Ovary (tissue), 3 donors: ENCODE results near the gene HILPDA.
"Not testable (repeated sequence)": the region's sequence is repeated elsewhere in the genome, so short reads cannot be mapped to it uniquely, and the experiment has no call there.

Experiments used
- CTCF ChIP-seq, 3 donors: fragments of 450-650 bp in 2 of 3; fragments of 200-600 bp in 1 of 3; IDR thresholded peaks; one replicate each; pipeline versions ENCODE4 v1.5.1 to v1.8.0; 2016 to 2022; ENCODE audit warnings: antibody characterized with exemption in 3 of 3, mild to moderate bottlenecking in 1 of 3
- EP300 ChIP-seq: sonication (generic); formaldehyde crosslinking; IDR thresholded peaks from one replicate; pipeline ENCODE4 v1.6.1; 2017; ENCODE audit warnings: antibody characterized with exemption
- POLR2A ChIP-seq: fragments of 450-650 bp; IDR thresholded peaks from one replicate; pipeline ENCODE4 v1.6.1; 2017; ENCODE audit warnings: antibody characterized with exemption, mild to moderate bottlenecking, moderate library complexity
- donor health status: DM: no; HTN: no; CAD: no.

DNA sequence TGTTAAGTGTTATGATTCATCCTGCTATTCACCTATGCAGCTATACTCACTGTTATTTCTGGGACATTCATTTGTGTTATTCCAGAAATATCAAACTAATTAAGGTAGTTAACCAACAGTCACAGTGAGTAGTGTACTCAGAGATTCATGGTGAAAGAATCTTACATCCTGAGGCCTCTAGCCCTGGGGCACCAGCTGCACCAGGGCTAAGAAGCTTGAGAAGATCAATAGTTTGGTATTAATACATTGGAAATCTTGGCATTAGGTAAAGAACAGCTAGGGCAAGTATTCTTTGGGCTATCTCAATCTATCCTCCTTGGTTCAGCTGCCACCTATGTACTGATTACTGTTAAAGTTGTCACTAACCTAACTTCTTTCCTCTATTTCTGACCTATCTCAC lies 11.2 kb downstream of the HILPDA start:
- not testable (repeated sequence) for TF ChIP-seq CTCF (IDR thresholded peaks at IDR 0.05); POLR2A; EP300
